Measurements from ENCODE around the gene RCOR1. TPM values are rescaled to one million over a fixed set of nuclear protein-coding genes. Genes with fewer than 3 reads are reported as not detected.

RCOR1 gene
- polyA plus RNA-seq, 2 of the 4 experiments (the other 2 are of a cell fraction), result 17.7 to 24.7 TPM

GRCh38 chr14:102736956-102737355 is 144.5 kb downstream of the RCOR1 start:
- DNase-seq (ENCODE audit: low read depth in 1 of 2, low spot score in 1 of 2), result no peak
- 83% methylated on average over 3 of the region's 3 CpGs for WGBS (ENCODE audit: missing lambda C conversion rate)
- no peaks in the 10 kb centered on the region for H3K4me1 ChIP-seq
- H3K4me3 ChIP-seq, result no peak overlapping the region
- peaks cover 19% of the 10 kb centered on the region for H3K9me3 ChIP-seq
- CTCF ChIA-PET, result interaction anchor here (0.5 to 0.6 kb wide), 2 partner anchors 11 to 12 kb away, joined by 3 read pairs; no protein-coding TSS in a partner anchor
- POLR2A ChIA-PET, result no interaction called here
- no peak overlapping the region for H3K4me2 ChIP-seq
- TF ChIP-seq FOSB (CRISPR knock-in tag; IDR thresholded peaks at IDR 0.05) (no peak), POLR2A (IDR thresholded peaks at IDR 0.05; ENCODE audit: low read length) (no peak), HOXB13 (CRISPR knock-in tag; IDR thresholded peaks at IDR 0.05; ENCODE audit: low read depth) (no peak), EHMT2 (IDR thresholded peaks at IDR 0.05; ENCODE audit: low read depth) (no peak)
- no peak; a peak in 1 of 6 replicates for ATAC-seq
- no peak overlapping the region for H3K27ac ChIP-seq
- FAIRE-seq, result no peak

- FAIRE-seq, result no peak
- ChIA-PET POLR2A (no interaction called here), CTCF (interaction anchor here (0.5 to 1.0 kb wide), 3 partner anchors 10 to 221 kb away, joined by 3 read pairs; no protein-coding TSS in a partner anchor)
- DNase-seq (ENCODE audit: low read depth in 1 of 2, low spot score in 1 of 2), result no peak
- no peak overlapping the region for H3K27ac ChIP-seq
- no peak overlapping the region for H3K4me3 ChIP-seq
- WGBS (ENCODE audit: missing lambda C conversion rate), result 93% methylated on average over 10 of the region's 18 CpGs
- peak; percentile 15 to 20; a peak in 3 of 6 replicates for ATAC-seq
- no peaks in the 10 kb centered on the region for H3K4me1 ChIP-seq
- no peak overlapping the region for H3K4me2 ChIP-seq
- peaks cover 26% of the 10 kb centered on the region for H3K9me3 ChIP-seq
- TF ChIP-seq MAZ (IDR thresholded peaks at IDR 0.05; ENCODE audit: borderline replicate concordance, low read depth, low read length), result no peak
- no peak for TF ChIP-seq REST (IDR thresholded peaks at IDR 0.05)
- no peak for TF ChIP-seq RCOR1 (IDR thresholded peaks at IDR 0.05; ENCODE audit: low read depth, low read length)
- no peak for TF ChIP-seq RFX5 (IDR thresholded peaks at IDR 0.05)
- TF ChIP-seq CEBPB (IDR thresholded peaks at IDR 0.05), result no peak
Observed at GRCh38 chr14:102737402-102738372, 145.2 kb downstream of the RCOR1 start.

GRCh38 chr14:102738373-102739189 is 146.1 kb downstream of the RCOR1 start:
- no peak overlapping the region for H3K27ac ChIP-seq
- FAIRE-seq (no peak), ATAC-seq (peak; percentile 29 to 37; a peak in 4 of 6 replicates), DNase-seq (ENCODE audit: low read depth in 1 of 2, low spot score in 1 of 2) (no peak)
- H3K4me2 ChIP-seq, result no peak overlapping the region
- TF ChIP-seq KDM5A (IDR thresholded peaks at IDR 0.05) (no peak), ZFP36 (IDR thresholded peaks at IDR 0.05; ENCODE audit: borderline replicate concordance, partially characterized antibody) (no peak), POLR2A (IDR thresholded peaks at IDR 0.05; ENCODE audit: low read length) (no peak), EHMT2 (IDR thresholded peaks at IDR 0.05; ENCODE audit: low read depth) (no peak), BCL3 (IDR thresholded peaks at IDR 0.05) (no peak), FOXS1 (CRISPR knock-in tag; IDR thresholded peaks at IDR 0.05) (no peak), EP300 (IDR thresholded peaks at IDR 0.05) (no peak), JUN (IDR thresholded peaks at IDR 0.05) (no peak), ELK1 (IDR thresholded peaks at IDR 0.05; ENCODE audit: low read depth, low read length) (no peak), TFCP2L1 (CRISPR knock-in tag; IDR thresholded peaks at IDR 0.05) (no peak)
- ChIA-PET CTCF (interaction anchor here (1.0 kb wide), 1 partner anchor 222 kb away, joined by 3 read pairs; no protein-coding TSS in a partner anchor), POLR2A (no interaction called here)
- 96% methylated on average over 6 of the region's 11 CpGs for WGBS (ENCODE audit: missing lambda C conversion rate)
- no peaks in the 10 kb centered on the region for H3K4me1 ChIP-seq
- peaks cover 35% of the 10 kb centered on the region for H3K9me3 ChIP-seq
- no peak overlapping the region for H3K4me3 ChIP-seq

Measured in A549 (cell line).